PC-3 (cell line): Measurements from ENCODE around the gene CD274.

Source experiments
- EZH2 ChIP-seq: fragments of 300-600 bp; sonication (generic); IDR thresholded peaks from one replicate; pipeline ENCODE4 v1.6.1; 2017; ENCODE audit warnings: antibody characterized with exemption, mild to moderate bottlenecking, low read length; ENCODE audit not compliant: unreplicated experiment
- EZH2phosphoT487 ChIP-seq: fragments of 300-600 bp; sonication (generic); IDR thresholded peaks from 2 replicates; pipeline ENCODE4 v1.6.1; 2018; ENCODE audit warnings: mild to moderate bottlenecking, antibody characterized with exemption, low read length, borderline replicate concordance

DNA sequence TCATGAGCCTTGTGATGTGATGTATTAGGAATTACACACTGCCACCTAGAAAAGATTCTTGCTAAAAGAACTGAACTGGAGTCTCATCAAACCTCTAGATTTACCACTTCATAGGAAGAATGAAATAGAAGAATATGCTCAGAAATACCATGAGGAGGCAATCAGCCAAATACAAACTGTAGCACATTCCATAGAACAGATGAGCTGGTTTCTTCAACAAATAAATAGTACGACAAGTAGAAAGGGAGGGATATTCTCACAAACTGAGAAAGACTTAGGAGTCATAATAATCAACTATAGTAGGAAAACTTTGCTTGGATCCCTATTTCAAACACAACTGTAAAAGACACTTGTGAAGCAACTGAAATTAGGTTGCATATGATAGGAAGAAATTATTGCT is 28.1 kb upstream of the CD274 start:
- TF ChIP-seq EZH2 (no peak), EZH2phosphoT487 (no peak)
